ENCODE data around the gene ASCL4. TPM values are rescaled to one million over a fixed set of nuclear protein-coding genes. Genes with fewer than 3 reads are reported as not detected.
A peak's percentile ranks its signal among the peaks of the same experiment; 100 is the strongest.

ASCL4 gene
- total and polyA plus RNA-seq, 2 of the 8 experiments (the other 6 are each of a cell fraction or from before 2014, with no cell fraction given), result not detected

- TF ChIP-seq CHD1 (IDR thresholded peaks at IDR 0.05; ENCODE audit: low read depth, low read length) (no peak), MAX (IDR thresholded peaks at IDR 0.05) (peak; percentile 67), RBBP5 (IDR thresholded peaks at IDR 0.05; ENCODE audit: borderline replicate concordance, low read depth, low read length) (no peak), HDAC6 (IDR thresholded peaks at IDR 0.05; ENCODE audit: low read depth, low read length) (no peak)
These were observed 14.2 kb upstream of the ASCL4 start (continued) for GRCh38 chr12:107760207-107760808.

All from H1 (cell line).